K562 (cell line): ENCODE measurements around the gene POLR2A. TPM values are rescaled to one million over a fixed set of nuclear protein-coding genes. Genes with fewer than 3 reads are reported as not detected.

Source experiments
- ETV5 ChIP-seq: sonication (generic); formaldehyde crosslinking; IDR thresholded peaks from 2 replicates; pipeline ENCODE4 v1.4.0; 2020; ENCODE audit warnings: low read depth, mild to moderate bottlenecking, missing genetic modification reagents
- MBD2 ChIP-seq: sonication (generic); IDR thresholded peaks from 2 replicates; pipeline ENCODE4 v1.6.1; 2016; ENCODE audit warnings: low read depth, borderline replicate concordance
- MCM5 ChIP-seq: fragments of 450-650 bp; IDR thresholded peaks from 2 replicates; pipeline ENCODE4 v1.6.1; 2016; ENCODE audit warnings: low read depth
- NBN ChIP-seq: fragments of 450-650 bp; IDR thresholded peaks from 2 replicates; pipeline ENCODE4 v1.6.1; 2016; ENCODE audit warnings: low read depth, mild to moderate bottlenecking
- NCOA1 ChIP-seq: fragments of 450-650 bp; IDR thresholded peaks from 2 replicates; pipeline ENCODE4 v1.6.1; 2016; ENCODE audit warnings: low read depth
- NFE2 ChIP-seq: IDR thresholded peaks from 2 replicates; pipeline ENCODE4 v1.6.1; 2014; ENCODE audit warnings: antibody characterized with exemption, low read depth
- NUFIP1 ChIP-seq: fragments of 450-650 bp; IDR thresholded peaks from 2 replicates; pipeline ENCODE4 v1.6.1; 2018; ENCODE audit not compliant: partially characterized antibody
- PRMT5 ChIP-seq: sonication (generic); formaldehyde crosslinking; IDR thresholded peaks from 2 replicates; pipeline ENCODE4 v1.5.0; 2020; ENCODE audit warnings: missing genetic modification reagents
- RB1 ChIP-seq: fragments of 450-650 bp; IDR thresholded peaks from 2 replicates; pipeline ENCODE4 v1.6.1; 2017; ENCODE audit warnings: low read depth, mild to moderate bottlenecking
- SMAD3 ChIP-seq: fragments of 450-650 bp; formaldehyde crosslinking; conservative IDR thresholded peaks from 2 replicates; pipeline ENCODE4 v1.4.0; 2020; ENCODE audit warnings: mild to moderate bottlenecking
- SP1 ChIP-seq: sonication (generic); formaldehyde crosslinking; IDR thresholded peaks from 2 replicates; pipeline ENCODE4 v1.8.1; 2022; ENCODE audit warnings: mild to moderate bottlenecking, missing genetic modification reagents
- SREBF1 ChIP-seq: fragments of 150-350 bp; IDR thresholded peaks from 2 replicates; pipeline ENCODE4 v1.6.1; 2014; ENCODE audit warnings: antibody characterized with exemption, low read depth, low read length, borderline replicate concordance
- STAT5B ChIP-seq: fragments of 250-450 bp; sonication (Bioruptor Pico); IDR thresholded peaks from 2 replicates; pipeline ENCODE4 v1.8.0; 2021; ENCODE audit warnings: mild to moderate bottlenecking, inconsistent platforms
- ZBTB7A ChIP-seq: IDR thresholded peaks from 2 replicates; pipeline ENCODE4 v1.6.1; 2011; ENCODE audit warnings: low read depth, mild to moderate bottlenecking, low read length, moderate library complexity, borderline replicate concordance; ENCODE audit not compliant: control insufficient read depth
- ZNF175 ChIP-seq: fragments of 200-800 bp; sonication (Bioruptor generic); IDR thresholded peaks from 2 replicates; pipeline ENCODE4 v1.6.1; 2016; ENCODE audit warnings: low read depth, mild to moderate bottlenecking, missing genetic modification characterization, missing compliant biosample characterization
- ZNF24 ChIP-seq: fragments of 450-650 bp; IDR thresholded peaks from 2 replicates; pipeline ENCODE4 v1.6.1; 2016
- ZNF695 ChIP-seq: fragments of 450-650 bp; formaldehyde crosslinking; IDR thresholded peaks from 2 replicates; pipeline ENCODE4 v1.4.0; 2020; ENCODE audit warnings: mild to moderate bottlenecking, moderate library complexity
- ZNF830 ChIP-seq: fragments of 250-450 bp; sonication (Bioruptor Pico); IDR thresholded peaks from 2 replicates; pipeline ENCODE4 v1.5.0; 2021; ENCODE audit warnings: mild to moderate bottlenecking
- polyA plus RNA-seq, 8 experiments: library from polyadenylated mRNA; depleted of rRNA in 4 of 8; stranded (reverse) in 5 of 8; unstranded in 3 of 8; fragments of >200 nt; fragmentation: Nextera tagmentation in 2 of 8; fragmentation: Illumina TruSeq in 1 of 8; extraction: Ambion mirVana in 2 of 8; extraction: Trizol in 1 of 8; gene quantifications; 2 replicates each; pipeline versions ENCODE4 v1.2.1 to v1.2.3, GENCODE V29; 2011 to 2014; ENCODE audit warnings: inconsistent platforms in 1 of 8, missing spikeins in 1 of 8
- total RNA-seq, 7 experiments: library from RNA; depleted of rRNA in 6 of 7; stranded (reverse); fragments of >200 nt in 6 of 7; fragmentation: Illumina TruSeq in 2 of 7; extraction: Trizol in 2 of 7; gene quantifications; 2 replicates each; pipeline versions ENCODE4 v1.2.1 to v1.2.3, GENCODE V29; 2011 to 2021; ENCODE audit warnings: low replicate concordance in 1 of 7
- TF ChIP-seq, protein P1 (sequence below): fragments of 250-450 bp; sonication (Bioruptor Pico); IDR thresholded peaks from 2 replicates; pipeline ENCODE4 v1.8.0; 2021; ENCODE audit warnings: mild to moderate bottlenecking, moderate library complexity
- TF ChIP-seq, protein P2 (sequence below): sonication (generic); formaldehyde crosslinking; IDR thresholded peaks from 2 replicates; pipeline ENCODE4 v1.5.0; 2020; ENCODE audit warnings: missing genetic modification reagents
- TF ChIP-seq, protein P3 (sequence below), 2 experiments: IDR thresholded peaks; 2 replicates each; pipeline ENCODE4 v1.6.1; 2011; ENCODE audit warnings: borderline replicate concordance in 1 of 2, control low read depth in 1 of 2, low read depth in 1 of 2, low read length in 1 of 2, mild to moderate bottlenecking in 1 of 2, mixed read lengths in 1 of 2, moderate library complexity in 1 of 2; ENCODE audit not compliant: insufficient read depth in 1 of 2, insufficient read length in 1 of 2, poor library complexity in 1 of 2, severe bottlenecking in 1 of 2; ENCODE audit errors: extremely low read depth in 1 of 2
- TF ChIP-seq, protein P4 (sequence below): fragments of 450-650 bp; IDR thresholded peaks from 2 replicates; pipeline ENCODE4 v1.6.1; 2016; ENCODE audit warnings: borderline replicate concordance
- TF ChIP-seq, protein P5 (sequence below): fragments of 450-650 bp; IDR thresholded peaks from 2 replicates; pipeline ENCODE4 v1.6.1; 2016; ENCODE audit warnings: low read depth, mild to moderate bottlenecking, moderate library complexity

The POLR2A gene
- total and polyA plus RNA-seq, 9 of the 15 experiments (the other 6 are each of a cell fraction or from before 2014, with no cell fraction given), result 1.3 to 109 (median 12.4) TPM

DNA sequence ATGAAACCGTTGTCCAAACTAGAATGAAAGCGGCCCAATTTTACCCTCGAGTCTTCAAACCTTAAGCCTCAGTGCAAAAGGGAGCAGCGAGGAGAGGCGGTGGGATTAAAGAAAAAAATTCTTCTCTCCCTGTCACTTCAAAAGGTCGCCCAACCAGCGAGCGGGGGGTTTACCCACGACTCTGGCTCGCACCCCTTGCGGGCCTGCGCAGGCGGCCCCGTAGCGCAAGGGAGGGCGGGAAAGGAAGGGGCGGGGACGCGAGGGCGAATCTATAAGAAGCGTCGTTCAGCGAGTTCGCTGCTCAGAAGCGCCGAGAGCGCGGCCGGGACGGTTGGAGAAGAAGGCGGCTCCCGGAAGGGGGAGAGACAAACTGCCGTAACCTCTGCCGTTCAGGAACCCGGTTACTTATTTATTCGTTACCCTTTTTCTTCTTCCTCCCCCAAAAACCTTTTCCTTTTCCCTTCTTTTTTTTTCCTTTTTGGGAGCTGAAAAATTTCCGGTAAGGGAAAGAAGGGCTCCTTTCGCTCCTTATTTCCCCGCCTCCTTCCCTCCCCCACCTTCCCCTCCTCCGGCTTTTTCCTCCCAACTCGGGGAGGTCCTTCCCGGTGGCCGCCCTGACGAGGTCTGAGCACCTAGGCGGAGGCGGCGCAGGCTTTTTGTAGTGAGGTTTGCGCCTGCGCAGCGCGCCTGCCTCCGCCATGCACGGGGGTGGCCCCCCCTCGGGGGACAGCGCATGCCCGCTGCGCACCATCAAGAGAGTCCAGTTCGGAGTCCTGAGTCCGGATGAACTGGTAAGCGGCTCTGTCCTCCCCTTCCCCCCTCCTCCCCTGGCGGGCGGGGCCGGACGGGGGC, at the start of gene POLR2A (continued):
- TF ChIP-seq, protein P1, sequence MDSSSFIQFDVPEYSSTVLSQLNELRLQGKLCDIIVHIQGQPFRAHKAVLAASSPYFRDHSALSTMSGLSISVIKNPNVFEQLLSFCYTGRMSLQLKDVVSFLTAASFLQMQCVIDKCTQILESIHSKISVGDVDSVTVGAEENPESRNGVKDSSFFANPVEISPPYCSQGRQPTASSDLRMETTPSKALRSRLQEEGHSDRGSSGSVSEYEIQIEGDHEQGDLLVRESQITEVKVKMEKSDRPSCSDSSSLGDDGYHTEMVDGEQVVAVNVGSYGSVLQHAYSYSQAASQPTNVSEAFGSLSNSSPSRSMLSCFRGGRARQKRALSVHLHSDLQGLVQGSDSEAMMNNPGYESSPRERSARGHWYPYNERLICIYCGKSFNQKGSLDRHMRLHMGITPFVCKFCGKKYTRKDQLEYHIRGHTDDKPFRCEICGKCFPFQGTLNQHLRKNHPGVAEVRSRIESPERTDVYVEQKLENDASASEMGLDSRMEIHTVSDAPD (CRISPR knock-in tag), result no peak
- peak; percentile 86; the same call in 1 of the 2 replicates for TF ChIP-seq NBN
- no peak for TF ChIP-seq NUFIP1
- no peak for TF ChIP-seq ZNF24
- peak; percentile 85; the same call in 1 of the 2 replicates for TF ChIP-seq ZBTB7A
- 0 out of 2 replicates have a peak, but pooled peaks have one; percentile 71 for TF ChIP-seq ZNF830 (CRISPR knock-in tag)
- TF ChIP-seq NFE2, result peak; percentile 42; the same call in 1 of the 2 replicates
- TF ChIP-seq, protein P2, sequence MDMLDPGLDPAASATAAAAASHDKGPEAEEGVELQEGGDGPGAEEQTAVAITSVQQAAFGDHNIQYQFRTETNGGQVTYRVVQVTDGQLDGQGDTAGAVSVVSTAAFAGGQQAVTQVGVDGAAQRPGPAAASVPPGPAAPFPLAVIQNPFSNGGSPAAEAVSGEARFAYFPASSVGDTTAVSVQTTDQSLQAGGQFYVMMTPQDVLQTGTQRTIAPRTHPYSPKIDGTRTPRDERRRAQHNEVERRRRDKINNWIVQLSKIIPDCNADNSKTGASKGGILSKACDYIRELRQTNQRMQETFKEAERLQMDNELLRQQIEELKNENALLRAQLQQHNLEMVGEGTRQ, result no peak
- TF ChIP-seq ZNF175 (CRISPR knock-in tag), result no peak
- peak; percentile 69 for TF ChIP-seq SMAD3 (CRISPR knock-in tag)
- TF ChIP-seq ETV5 (CRISPR knock-in tag), result no peak
- TF ChIP-seq, protein P3, sequence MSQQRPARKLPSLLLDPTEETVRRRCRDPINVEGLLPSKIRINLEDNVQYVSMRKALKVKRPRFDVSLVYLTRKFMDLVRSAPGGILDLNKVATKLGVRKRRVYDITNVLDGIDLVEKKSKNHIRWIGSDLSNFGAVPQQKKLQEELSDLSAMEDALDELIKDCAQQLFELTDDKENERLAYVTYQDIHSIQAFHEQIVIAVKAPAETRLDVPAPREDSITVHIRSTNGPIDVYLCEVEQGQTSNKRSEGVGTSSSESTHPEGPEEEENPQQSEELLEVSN (IDR thresholded peaks at IDR 0.05; ENCODE audit: borderline replicate concordance in 1 of 2, extremely low read depth in 1 of 2, insufficient read depth in 1 of 2, insufficient read length in 1 of 2, low read depth in 1 of 2, low read length in 1 of 2, poor library complexity in 1 of 2, severe bottlenecking in 1 of 2), result peak; percentile 39 to 82
- TF ChIP-seq SREBF1, result no peak
- TF ChIP-seq MBD2, result peak; percentile 90
- peak; percentile 33; the same call in 1 of the 2 replicates for TF ChIP-seq NCOA1
- TF ChIP-seq SP1 (CRISPR knock-in tag), result peak; percentile 90
- TF ChIP-seq, protein P4, sequence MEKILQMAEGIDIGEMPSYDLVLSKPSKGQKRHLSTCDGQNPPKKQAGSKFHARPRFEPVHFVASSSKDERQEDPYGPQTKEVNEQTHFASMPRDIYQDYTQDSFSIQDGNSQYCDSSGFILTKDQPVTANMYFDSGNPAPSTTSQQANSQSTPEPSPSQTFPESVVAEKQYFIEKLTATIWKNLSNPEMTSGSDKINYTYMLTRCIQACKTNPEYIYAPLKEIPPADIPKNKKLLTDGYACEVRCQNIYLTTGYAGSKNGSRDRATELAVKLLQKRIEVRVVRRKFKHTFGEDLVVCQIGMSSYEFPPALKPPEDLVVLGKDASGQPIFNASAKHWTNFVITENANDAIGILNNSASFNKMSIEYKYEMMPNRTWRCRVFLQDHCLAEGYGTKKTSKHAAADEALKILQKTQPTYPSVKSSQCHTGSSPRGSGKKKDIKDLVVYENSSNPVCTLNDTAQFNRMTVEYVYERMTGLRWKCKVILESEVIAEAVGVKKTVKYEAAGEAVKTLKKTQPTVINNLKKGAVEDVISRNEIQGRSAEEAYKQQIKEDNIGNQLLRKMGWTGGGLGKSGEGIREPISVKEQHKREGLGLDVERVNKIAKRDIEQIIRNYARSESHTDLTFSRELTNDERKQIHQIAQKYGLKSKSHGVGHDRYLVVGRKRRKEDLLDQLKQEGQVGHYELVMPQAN, result no peak
- TF ChIP-seq ZNF695 (CRISPR knock-in tag), result no peak
- TF ChIP-seq, protein P5, sequence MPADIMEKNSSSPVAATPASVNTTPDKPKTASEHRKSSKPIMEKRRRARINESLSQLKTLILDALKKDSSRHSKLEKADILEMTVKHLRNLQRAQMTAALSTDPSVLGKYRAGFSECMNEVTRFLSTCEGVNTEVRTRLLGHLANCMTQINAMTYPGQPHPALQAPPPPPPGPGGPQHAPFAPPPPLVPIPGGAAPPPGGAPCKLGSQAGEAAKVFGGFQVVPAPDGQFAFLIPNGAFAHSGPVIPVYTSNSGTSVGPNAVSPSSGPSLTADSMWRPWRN, result 0 out of 2 replicates have a peak, but pooled peaks have one; percentile 7
- no peak for TF ChIP-seq PRMT5 (CRISPR knock-in tag)
- no peak for TF ChIP-seq MCM5
- peak; percentile 46; the same call in 1 of the 2 replicates for TF ChIP-seq RB1
- TF ChIP-seq STAT5B (CRISPR knock-in tag), result no peak
